Vagina (tissue), 2 donors: ENCODE data around the gene TBC1D14. TPM values are rescaled to one million over a fixed set of nuclear protein-coding genes. Genes with fewer than 3 reads are reported as not detected.

Experiments used
- DNase-seq, 2 donors: peaks; one replicate each; pipeline ENCODE4 v3.0.0-alpha.2; 2017; ENCODE audit errors: extremely low spot score in 2 of 2
- H3K27ac ChIP-seq: fragments of 200-600 bp; sonication (generic); one replicate; pipeline ENCODE4 v1.5.1; 2019
- H3K27me3 ChIP-seq: fragments of 200-600 bp; sonication (generic); one replicate; pipeline ENCODE4 v1.5.1; 2019
- H3K36me3 ChIP-seq, 2 donors: fragments of 200-600 bp; sonication (generic); one replicate each; pipeline ENCODE4 v1.5.1; 2017 to 2019
- H3K4me1 ChIP-seq: fragments of 200-600 bp; sonication (generic); one replicate; pipeline ENCODE4 v1.5.1; 2019
- H3K4me3 ChIP-seq, 2 donors: fragments of 200-600 bp; sonication (generic); 1 replicate in 1 of 2; 2 replicates in 1 of 2; pipeline ENCODE4 v1.5.1; 2016 to 2019
- H3K9me3 ChIP-seq: fragments of 200-600 bp; sonication (generic); one replicate; pipeline ENCODE4 v1.5.1; 2019
- CTCF ChIP-seq, 3 experiments: fragments of 450-650 bp in 2 of 3; fragments of 200-600 bp in 1 of 3; sonication (generic) in 1 of 3; IDR thresholded peaks; one replicate each; pipeline ENCODE4 v1.5.1; 2017 to 2019; ENCODE audit warnings: antibody characterized with exemption in 3 of 3, mild to moderate bottlenecking in 2 of 3, moderate library complexity in 2 of 3
- POLR2A ChIP-seq, 2 donors: fragments of 450-650 bp; IDR thresholded peaks; one replicate each; pipeline ENCODE4 v1.6.1; 2017; ENCODE audit warnings: antibody characterized with exemption in 2 of 2, mild to moderate bottlenecking in 2 of 2, moderate library complexity in 2 of 2
- POLR2AphosphoS5 ChIP-seq, 2 donors: sonication (generic); formaldehyde crosslinking; IDR thresholded peaks; one replicate each; pipeline ENCODE4 v1.9.0; 2017; ENCODE audit warnings: antibody characterized with exemption in 2 of 2, mild to moderate bottlenecking in 2 of 2, low read depth in 1 of 2; ENCODE audit not compliant: insufficient read depth in 1 of 2
- intact Hi-C: fragments of 100-400 bp; cut with DNase I; formaldehyde crosslinking; loops from one replicate; pipeline ENCODE4 v1.15.1; 2023
- total RNA-seq: library from RNA; depleted of rRNA; stranded (reverse); fragments of >200 nt; gene quantifications from one replicate; pipeline ENCODE4 v1.2.3, GENCODE V29; 2016

TBC1D14 gene
- total RNA-seq, 1 donor from 2014 or later, result 35.4 TPM

DNA sequence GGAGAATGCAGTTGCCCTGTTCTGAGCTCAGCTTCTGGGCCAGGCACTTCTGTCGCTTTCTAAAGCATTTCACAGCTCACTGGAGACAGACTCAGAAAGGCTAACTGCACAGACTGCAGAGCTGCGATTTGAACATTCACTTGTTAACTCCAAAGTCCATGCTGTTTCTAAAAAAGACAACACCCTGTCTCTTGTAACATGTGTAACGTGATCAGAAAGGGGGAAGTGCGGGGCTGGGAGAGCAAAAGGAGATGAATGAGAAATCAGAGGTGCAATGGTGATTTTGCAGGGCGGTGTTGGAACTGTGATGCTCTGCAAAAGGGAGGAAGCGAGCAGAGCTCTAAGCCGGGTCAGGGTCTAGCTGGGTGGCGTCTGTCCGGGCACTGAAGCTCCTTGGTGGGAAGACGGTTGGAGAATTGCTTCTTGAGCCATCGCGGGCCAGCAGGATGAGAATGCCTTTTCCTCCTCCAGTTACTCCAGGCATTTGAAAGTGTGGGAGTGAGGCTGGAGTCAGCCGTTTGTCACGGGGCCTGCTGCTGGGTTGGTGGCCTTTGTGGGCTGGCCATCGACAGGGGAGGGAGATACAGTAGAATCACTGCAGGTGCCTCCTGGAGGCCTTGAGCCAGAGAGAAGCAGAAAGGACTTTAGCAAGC is 20.3 kb downstream of the TBC1D14 start:
- Histone ChIP-seq H3K4me1 (peaks cover 33% of the 10 kb centered on the region), H3K27me3 (no peaks in the 10 kb centered on the region), H3K36me3 (no peaks in the 10 kb centered on the region), H3K27ac (no peak overlapping the region), H3K9me3 (no peaks in the 10 kb centered on the region), H3K4me3 (no peak overlapping the region)
- no peak for DNase-seq
- intact Hi-C loops, result no loop called here
- peak in 1 of 2 donors; percentile 15 for TF ChIP-seq POLR2AphosphoS5 (IDR thresholded peaks at IDR 0.05; ENCODE audit: insufficient read depth in 1 of 2, low read depth in 1 of 2)
- TF ChIP-seq POLR2A (IDR thresholded peaks at IDR 0.05), result no peak

GRCh38 chr4:6932475-6932874 is 22.8 kb downstream of the TBC1D14 start:
- Histone ChIP-seq H3K9me3 (no peaks in the 10 kb centered on the region), H3K27me3 (no peaks in the 10 kb centered on the region), H3K27ac (no peak overlapping the region), H3K4me1 (peaks cover 17% of the 10 kb centered on the region), H3K36me3 (no peaks in the 10 kb centered on the region), H3K4me3 (no peak overlapping the region)
- no peak for DNase-seq
- no peak for TF ChIP-seq POLR2AphosphoS5 (IDR thresholded peaks at IDR 0.05; ENCODE audit: insufficient read depth in 1 of 2, low read depth in 1 of 2)
- no peak for TF ChIP-seq CTCF (IDR thresholded peaks at IDR 0.05)
- no peak for TF ChIP-seq POLR2A (IDR thresholded peaks at IDR 0.05)
- intact Hi-C loops, result no loop called here

GRCh38 chr4:6932918-6933317 is 23.3 kb downstream of the TBC1D14 start:
- no peaks in the 10 kb centered on the region for H3K27me3 ChIP-seq
- H3K4me1 ChIP-seq, result peaks cover 14% of the 10 kb centered on the region
- intact Hi-C loops, result no loop called here
- no peaks in the 10 kb centered on the region for H3K36me3 ChIP-seq
- no peak overlapping the region for H3K4me3 ChIP-seq
- H3K9me3 ChIP-seq, result no peaks in the 10 kb centered on the region
- no peak for DNase-seq
- TF ChIP-seq POLR2A (IDR thresholded peaks at IDR 0.05) (no peak), CTCF (IDR thresholded peaks at IDR 0.05) (no peak), POLR2AphosphoS5 (IDR thresholded peaks at IDR 0.05; ENCODE audit: insufficient read depth in 1 of 2, low read depth in 1 of 2) (no peak)
- H3K27ac ChIP-seq, result no peak overlapping the region

DNA sequence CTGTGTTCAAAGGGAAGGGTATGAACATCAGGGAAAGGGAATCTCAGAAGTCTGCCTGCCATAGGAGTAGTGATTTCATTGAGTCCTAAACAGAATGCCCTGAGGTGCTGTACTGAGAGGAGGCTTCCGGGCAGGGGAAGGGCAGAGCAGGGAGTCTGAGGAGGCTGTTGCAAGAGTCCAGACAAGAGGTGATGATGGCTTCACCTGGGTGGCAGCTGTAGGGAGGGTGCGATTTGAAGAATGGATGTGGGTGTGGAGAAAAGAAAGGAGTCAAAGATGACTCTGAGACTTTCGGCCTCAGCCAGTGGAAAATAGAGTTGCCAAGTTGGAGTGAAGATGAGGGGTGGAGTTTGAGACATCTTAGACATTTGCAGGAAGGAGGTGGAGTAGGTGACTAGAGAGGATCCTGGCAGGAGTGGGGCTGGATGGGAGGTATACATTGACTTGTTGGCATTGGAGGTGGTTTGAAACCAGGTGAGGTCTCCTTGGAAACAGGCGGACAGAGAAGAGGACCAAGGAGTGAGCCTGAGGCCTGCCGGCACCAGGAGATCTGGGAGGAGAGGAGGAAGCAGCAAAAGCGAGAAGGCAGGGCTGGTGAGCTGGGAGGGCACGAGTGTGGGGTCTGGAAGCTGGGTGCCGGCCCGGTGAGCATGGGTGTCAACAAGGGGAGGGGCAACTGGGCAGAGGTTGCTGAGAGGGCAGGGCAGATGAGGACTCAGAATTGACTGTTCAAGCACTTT is 24.2 kb downstream of the TBC1D14 start:
- H3K36me3 ChIP-seq, result no peaks in the 10 kb centered on the region
- H3K4me1 ChIP-seq, result peaks cover 5% of the 10 kb centered on the region
- no peaks in the 10 kb centered on the region for H3K27me3 ChIP-seq
- DNase-seq, result no peak
- no peak overlapping the region for H3K4me3 ChIP-seq
- no peaks in the 10 kb centered on the region for H3K9me3 ChIP-seq
- TF ChIP-seq POLR2AphosphoS5 (IDR thresholded peaks at IDR 0.05; ENCODE audit: insufficient read depth in 1 of 2, low read depth in 1 of 2), result no peak
- TF ChIP-seq CTCF (IDR thresholded peaks at IDR 0.05), result no peak
- no peak for TF ChIP-seq POLR2A (IDR thresholded peaks at IDR 0.05)
- H3K27ac ChIP-seq, result no peak overlapping the region
- intact Hi-C loops, result no loop called here

- no peaks in the 10 kb centered on the region for H3K27me3 ChIP-seq
- no peak for DNase-seq
- intact Hi-C loops, result no loop called here
- TF ChIP-seq CTCF (IDR thresholded peaks at IDR 0.05) (no peak), POLR2AphosphoS5 (IDR thresholded peaks at IDR 0.05; ENCODE audit: insufficient read depth in 1 of 2, low read depth in 1 of 2) (no peak), POLR2A (IDR thresholded peaks at IDR 0.05) (no peak)
- H3K9me3 ChIP-seq, result no peaks in the 10 kb centered on the region
- H3K4me3 ChIP-seq, result no peak overlapping the region
- H3K27ac ChIP-seq, result no peak overlapping the region
- no peaks in the 10 kb centered on the region for H3K36me3 ChIP-seq
- peaks cover 12% of the 10 kb centered on the region for H3K4me1 ChIP-seq
Observed at GRCh38 chr4:6935965-6936364, 26.3 kb downstream of the TBC1D14 start.
